ENCODE measurements around the gene ZNF787.
"Not testable (repeated sequence)": the region's sequence is repeated elsewhere in the genome, so short reads cannot be mapped to it uniquely, and the experiment has no call there.

ZNF787 gene

GRCh38 chr19:56119582-56119978, 1.5 kb downstream of the ZNF787 start:
- DNase-seq = no peak

GRCh38 chr19:56118666-56119581, 2.2 kb downstream of the ZNF787 start:
- DNase-seq = no peak

GRCh38 chr19:56117889-56118288, 3.2 kb downstream of the ZNF787 start:
- DNase-seq = no peak

- no peak for DNase-seq
These were observed 3.7 kb downstream of the ZNF787 start for GRCh38 chr19:56117376-56117884.

GRCh38 chr19:56116606-56117005, 4.5 kb downstream of the ZNF787 start:
- no peak for DNase-seq

- DNase-seq = no peak
These were observed 5.6 kb downstream of the ZNF787 start for GRCh38 chr19:56115490-56115889.

GRCh38 chr19:56114778-56115110, 6.4 kb downstream of the ZNF787 start:
- DNase-seq = no peak

- DNase-seq = no peak
These were observed 6.9 kb downstream of the ZNF787 start for GRCh38 chr19:56114051-56114777.

GRCh38 chr19:56113074-56113632, 7.9 kb downstream of the ZNF787 start:
- DNase-seq = no peak

GRCh38 chr19:56112313-56112709, 8.8 kb downstream of the ZNF787 start:
- no peak for DNase-seq

GRCh38 chr19:56111601-56112312, 9.3 kb downstream of the ZNF787 start:
- DNase-seq = peak; percentile 28

GRCh38 chr19:56110515-56111448, 10.3 kb downstream of the ZNF787 start:
- DNase-seq = no peak

GRCh38 chr19:56109226-56109625, 11.9 kb downstream of the ZNF787 start:
- no peak for DNase-seq

GRCh38 chr19:56108447-56109195, 12.5 kb downstream of the ZNF787 start:
- no peak for DNase-seq

- DNase-seq = no peak
These were observed 13.3 kb downstream of the ZNF787 start for GRCh38 chr19:56107626-56108351.

- no peak for DNase-seq
These were observed 14.1 kb downstream of the ZNF787 start for GRCh38 chr19:56106993-56107392.

- no peak for DNase-seq
These were observed 14.7 kb downstream of the ZNF787 start for GRCh38 chr19:56106397-56106849.

GRCh38 chr19:56105831-56106396, 15.2 kb downstream of the ZNF787 start:
- not testable (repeated sequence) for DNase-seq

GRCh38 chr19:56105090-56105701, 15.9 kb downstream of the ZNF787 start:
- peak; percentile 49 for DNase-seq
